HG02759 (cell line): ENCODE measurements around the gene ZFP1.

Source experiments
- ATAC-seq: cut with Tn5 transposase; IDR thresholded peaks from one replicate; pipeline ENCODE4 v1.9.1; 2021; ENCODE audit warnings: mild to moderate bottlenecking, moderate library complexity; ENCODE audit not compliant: unreplicated experiment

Gene ZFP1

GRCh38 chr16:75147968-75148310, 385 bp upstream of the ZFP1 start:
- no peak for ATAC-seq

GRCh38 chr16:75151798-75152197, 3.5 kb downstream of the ZFP1 start:
- no peak for ATAC-seq

- no peak for ATAC-seq
Measured at GRCh38 chr16:75152635-75153034, 4.3 kb downstream of the ZFP1 start.

GRCh38 chr16:75160386-75160785, 12.1 kb downstream of the ZFP1 start:
- no peak for ATAC-seq

GRCh38 chr16:75169899-75170405, 21.6 kb downstream of the ZFP1 start:
- ATAC-seq: no peak

GRCh38 chr16:75172578-75172977, 24.3 kb downstream of the ZFP1 start:
- ATAC-seq: no peak

GRCh38 chr16:75175074-75175473, 26.8 kb downstream of the ZFP1 start:
- ATAC-seq: no peak

GRCh38 chr16:75176926-75177325, 28.6 kb downstream of the ZFP1 start:
- no peak for ATAC-seq

GRCh38 chr16:75179208-75179607, 30.9 kb downstream of the ZFP1 start:
- ATAC-seq: no peak

- ATAC-seq: no peak
Measured at GRCh38 chr16:75181630-75182029, 33.3 kb downstream of the ZFP1 start.

- ATAC-seq: no peak
Measured at GRCh38 chr16:75188832-75189477, 40.6 kb downstream of the ZFP1 start.

GRCh38 chr16:75189638-75190245, 41.4 kb downstream of the ZFP1 start:
- no peak for ATAC-seq

- no peak for ATAC-seq
Measured at GRCh38 chr16:75192606-75193264, 44.4 kb downstream of the ZFP1 start.

- no peak for ATAC-seq
Measured at GRCh38 chr16:75193265-75193650, 44.9 kb downstream of the ZFP1 start.

GRCh38 chr16:75193730-75194444, 45.6 kb downstream of the ZFP1 start:
- no peak for ATAC-seq

- ATAC-seq: no peak
Measured at GRCh38 chr16:75195811-75196790, 47.8 kb downstream of the ZFP1 start.

- no peak for ATAC-seq
Measured at GRCh38 chr16:75196836-75197235, 48.5 kb downstream of the ZFP1 start.

- no peak for ATAC-seq
Measured at GRCh38 chr16:75197522-75198134, 49.3 kb downstream of the ZFP1 start.

- no peak for ATAC-seq
Measured at GRCh38 chr16:75198135-75198600, 49.8 kb downstream of the ZFP1 start.

- ATAC-seq: no peak
Measured at GRCh38 chr16:75202069-75202590, 53.8 kb downstream of the ZFP1 start.
